ENCODE results near the gene ACSL6.

The ACSL6 gene

GRCh38 chr5:131981516-131981915, 29.9 kb downstream of the ACSL6 start:
- Histone ChIP-seq H3K27me3 (ENCODE audit: control insufficient read depth, low read length) (no peaks in the 10 kb centered on the region), H3K9me3 (ENCODE audit: control insufficient read depth, insufficient read depth, low read length) (no peaks in the 10 kb centered on the region), H4K20me1 (ENCODE audit: control insufficient read depth, insufficient read depth, low read depth, low read length) (no peaks in the 10 kb centered on the region), H3K4me1 (ENCODE audit: control insufficient read depth, low read length) (no peaks in the 10 kb centered on the region), H3K9me2 (replicated peaks; ENCODE audit: control insufficient read depth, low read length) (no peaks in the 10 kb centered on the region), H3K4me3 (ENCODE audit: low read length) (no peak overlapping the region), H3K36me3 (ENCODE audit: control insufficient read depth, low read length) (no peaks in the 10 kb centered on the region), H3K27ac (ENCODE audit: low read depth, low read length) (no peak overlapping the region), H3F3A (ENCODE audit: control insufficient read depth, insufficient read depth) (no peaks in the 10 kb centered on the region), H3K4me2 (ENCODE audit: low read length) (no peak overlapping the region), H3K79me2 (ENCODE audit: control insufficient read depth, low read length) (no peaks in the 10 kb centered on the region)
- TF ChIP-seq CTCF (IDR thresholded peaks at IDR 0.05; ENCODE audit: low read depth, low read length, poor library complexity, severe bottlenecking): no peak
- no peak for TF ChIP-seq EZH2phosphoT487 (IDR thresholded peaks at IDR 0.05; ENCODE audit: borderline replicate concordance, low read length)

- Histone ChIP-seq H3K9me2 (replicated peaks; ENCODE audit: control insufficient read depth, low read length) (no peaks in the 10 kb centered on the region), H3K9me3 (ENCODE audit: control insufficient read depth, insufficient read depth, low read length) (no peaks in the 10 kb centered on the region), H4K20me1 (ENCODE audit: control insufficient read depth, insufficient read depth, low read depth, low read length) (no peaks in the 10 kb centered on the region), H3K27ac (ENCODE audit: low read depth, low read length) (no peak overlapping the region), H3K79me2 (ENCODE audit: control insufficient read depth, low read length) (no peaks in the 10 kb centered on the region), H3K4me3 (ENCODE audit: low read length) (no peak overlapping the region), H3K4me2 (ENCODE audit: low read length) (no peak overlapping the region), H3F3A (ENCODE audit: control insufficient read depth, insufficient read depth) (no peaks in the 10 kb centered on the region), H3K4me1 (ENCODE audit: control insufficient read depth, low read length) (no peaks in the 10 kb centered on the region), H3K27me3 (ENCODE audit: control insufficient read depth, low read length) (no peaks in the 10 kb centered on the region), H3K36me3 (ENCODE audit: control insufficient read depth, low read length) (no peaks in the 10 kb centered on the region)
- TF ChIP-seq EZH2phosphoT487 (IDR thresholded peaks at IDR 0.05; ENCODE audit: borderline replicate concordance, low read length): no peak
- TF ChIP-seq CTCF (IDR thresholded peaks at IDR 0.05; ENCODE audit: low read depth, low read length, poor library complexity, severe bottlenecking): no peak
These were observed 30.8 kb downstream of the ACSL6 start for GRCh38 chr5:131980696-131981095.

GRCh38 chr5:131979816-131980215, 31.6 kb downstream of the ACSL6 start:
- Histone ChIP-seq H3K4me1 (ENCODE audit: control insufficient read depth, low read length) (no peaks in the 10 kb centered on the region), H3K9me2 (replicated peaks; ENCODE audit: control insufficient read depth, low read length) (no peaks in the 10 kb centered on the region), H3F3A (ENCODE audit: control insufficient read depth, insufficient read depth) (no peaks in the 10 kb centered on the region), H4K20me1 (ENCODE audit: control insufficient read depth, insufficient read depth, low read depth, low read length) (no peaks in the 10 kb centered on the region), H3K4me2 (ENCODE audit: low read length) (no peak overlapping the region), H3K27me3 (ENCODE audit: control insufficient read depth, low read length) (no peaks in the 10 kb centered on the region), H3K79me2 (ENCODE audit: control insufficient read depth, low read length) (no peaks in the 10 kb centered on the region), H3K27ac (ENCODE audit: low read depth, low read length) (no peak overlapping the region), H3K36me3 (ENCODE audit: control insufficient read depth, low read length) (no peaks in the 10 kb centered on the region), H3K9me3 (ENCODE audit: control insufficient read depth, insufficient read depth, low read length) (no peaks in the 10 kb centered on the region), H3K4me3 (ENCODE audit: low read length) (no peak overlapping the region)
- no peak for TF ChIP-seq EZH2phosphoT487 (IDR thresholded peaks at IDR 0.05; ENCODE audit: borderline replicate concordance, low read length)
- TF ChIP-seq CTCF (IDR thresholded peaks at IDR 0.05; ENCODE audit: low read depth, low read length, poor library complexity, severe bottlenecking): no peak

GRCh38 chr5:131977212-131977604, 34.2 kb downstream of the ACSL6 start:
- H3K9me2 ChIP-seq (replicated peaks; ENCODE audit: control insufficient read depth, low read length): no peaks in the 10 kb centered on the region
- no peaks in the 10 kb centered on the region for H3K36me3 ChIP-seq (ENCODE audit: control insufficient read depth, low read length)
- H3K79me2 ChIP-seq (ENCODE audit: control insufficient read depth, low read length): no peaks in the 10 kb centered on the region
- no peaks in the 10 kb centered on the region for H3K4me1 ChIP-seq (ENCODE audit: control insufficient read depth, low read length)
- H3K27ac ChIP-seq (ENCODE audit: low read depth, low read length): no peak overlapping the region
- H4K20me1 ChIP-seq (ENCODE audit: control insufficient read depth, insufficient read depth, low read depth, low read length): no peaks in the 10 kb centered on the region
- H3F3A ChIP-seq (ENCODE audit: control insufficient read depth, insufficient read depth): no peaks in the 10 kb centered on the region
- H3K4me3 ChIP-seq (ENCODE audit: low read length): no peak overlapping the region
- TF ChIP-seq CTCF (IDR thresholded peaks at IDR 0.05; ENCODE audit: low read depth, low read length, poor library complexity, severe bottlenecking): no peak
- no peak for TF ChIP-seq EZH2phosphoT487 (IDR thresholded peaks at IDR 0.05; ENCODE audit: borderline replicate concordance, low read length)
- H3K27me3 ChIP-seq (ENCODE audit: control insufficient read depth, low read length): no peaks in the 10 kb centered on the region
- H3K9me3 ChIP-seq (ENCODE audit: control insufficient read depth, insufficient read depth, low read length): no peaks in the 10 kb centered on the region
- H3K4me2 ChIP-seq (ENCODE audit: low read length): no peak overlapping the region
